H4 (cell line): ENCODE data around the gene DLX1. TPM values are rescaled to one million over a fixed set of nuclear protein-coding genes. Genes with fewer than 3 reads are reported as not detected.
A peak's percentile ranks its signal among the peaks of the same experiment; 100 is the strongest.

ENCODE experiments used
- DNase-seq: peaks from one replicate; pipeline ENCODE4 v3.0.0-alpha.2; 2015; ENCODE audit warnings: low spot score
- total RNA-seq: library from RNA; depleted of rRNA; stranded (reverse); fragments of >200 nt; shearing (Covaris generic); gene quantifications from 2 replicates; pipeline ENCODE4 v1.2.3, GENCODE V29; 2014

DLX1 gene
- total RNA-seq, 1 experiment from 2014 or later, result 8.4 TPM

DNA sequence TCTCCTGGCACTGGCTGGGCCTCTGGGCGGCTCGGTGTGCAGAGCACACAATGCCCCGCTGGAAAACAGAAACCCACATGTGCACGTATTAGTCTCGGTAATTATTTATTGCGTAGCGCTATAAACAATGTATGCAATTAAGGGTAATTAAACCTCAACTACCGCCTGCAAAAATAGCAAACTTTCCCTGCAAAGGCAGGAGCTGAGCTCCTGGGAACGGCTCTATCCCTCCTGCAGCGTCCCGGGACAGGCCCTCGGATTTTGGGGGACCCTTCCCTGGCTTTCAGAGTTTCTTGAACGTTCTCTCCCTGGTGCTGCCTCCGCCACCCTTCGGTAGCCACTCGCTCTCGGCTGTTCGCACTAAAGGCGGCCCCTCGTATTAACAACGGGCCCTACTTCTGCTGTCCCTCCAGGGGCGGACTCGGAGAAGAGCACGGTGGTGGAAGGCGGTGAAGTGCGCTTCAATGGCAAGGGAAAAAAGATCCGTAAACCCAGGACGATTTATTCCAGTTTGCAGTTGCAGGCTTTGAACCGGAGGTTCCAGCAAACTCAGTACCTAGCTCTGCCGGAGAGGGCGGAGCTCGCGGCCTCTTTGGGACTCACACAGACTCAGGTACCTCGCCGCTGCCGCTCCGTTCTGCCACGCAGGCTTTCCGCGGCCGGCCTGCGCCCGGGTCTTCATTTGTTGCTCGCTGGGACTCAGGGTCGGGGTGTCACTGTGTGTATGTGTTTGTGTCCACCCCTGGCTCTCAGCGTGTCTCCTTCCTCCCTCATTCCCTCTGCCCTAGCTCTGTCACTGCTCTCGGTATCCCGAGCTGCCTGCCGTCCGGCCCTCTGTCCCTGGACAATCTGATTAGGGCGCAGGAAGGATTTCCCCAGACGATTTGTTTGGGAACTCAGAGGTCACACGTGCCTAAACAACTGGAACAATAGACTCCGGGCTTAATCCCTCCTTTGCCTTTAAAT is 1.2 kb downstream of the DLX1 start:
- DNase-seq, result peak; percentile 30

DNA sequence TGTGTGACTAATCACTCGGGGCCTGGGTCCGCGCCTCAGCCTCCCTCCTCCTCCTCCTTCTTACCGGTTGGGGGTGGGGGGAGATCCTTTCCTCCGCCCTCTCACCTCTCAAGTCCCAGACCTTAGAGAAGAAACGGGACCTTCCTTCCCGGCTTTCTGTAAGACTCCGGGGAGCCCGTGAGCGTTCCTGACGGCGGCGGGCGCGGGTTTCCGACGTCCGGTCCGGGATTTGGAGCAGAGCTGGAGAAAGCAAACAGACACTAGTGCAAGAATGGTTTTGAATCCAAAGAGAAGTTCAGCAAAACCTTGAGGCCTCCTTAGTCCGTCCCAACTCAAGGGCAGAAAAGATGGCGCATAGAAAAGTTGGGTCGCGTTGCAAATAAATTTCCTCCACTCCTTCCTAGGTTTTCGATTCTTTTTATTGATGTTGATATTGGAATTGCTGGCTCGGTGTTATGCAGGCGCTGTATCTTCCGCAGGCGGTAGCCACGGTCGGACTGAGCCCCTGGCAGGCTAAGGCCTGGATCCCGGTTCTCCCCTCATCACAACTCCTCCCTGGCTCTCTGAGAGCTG is 2.0 kb downstream of the DLX1 start:
- no peak for DNase-seq

DNA sequence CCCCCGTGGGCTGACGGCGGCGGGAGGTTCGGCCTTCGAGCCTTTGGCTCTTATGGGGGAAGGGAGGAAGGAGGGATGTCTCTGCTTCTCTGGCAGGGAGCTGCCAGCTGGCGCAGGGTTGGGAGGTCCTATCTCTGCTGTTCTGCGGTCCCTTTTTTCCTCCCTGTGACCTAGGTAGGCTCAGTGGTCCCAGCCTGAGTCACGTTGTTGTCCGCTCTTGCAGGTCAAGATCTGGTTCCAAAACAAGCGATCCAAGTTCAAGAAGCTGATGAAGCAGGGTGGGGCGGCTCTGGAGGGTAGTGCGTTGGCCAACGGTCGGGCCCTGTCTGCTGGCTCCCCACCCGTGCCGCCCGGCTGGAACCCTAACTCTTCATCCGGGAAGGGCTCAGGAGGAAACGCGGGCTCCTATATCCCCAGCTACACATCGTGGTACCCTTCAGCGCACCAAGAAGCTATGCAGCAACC is 2.5 kb downstream of the DLX1 start:
- no peak for DNase-seq

GRCh38 chr2:172088245-172089004 is 3.1 kb downstream of the DLX1 start:
- DNase-seq, result no peak

GRCh38 chr2:172089005-172089504 is 3.7 kb downstream of the DLX1 start:
- no peak for DNase-seq

GRCh38 chr2:172089633-172090032 is 4.3 kb downstream of the DLX1 start:
- DNase-seq, result no peak

- DNase-seq, result no peak
Measured at GRCh38 chr2:172090044-172090961, 5.0 kb downstream of the DLX1 start.

DNA sequence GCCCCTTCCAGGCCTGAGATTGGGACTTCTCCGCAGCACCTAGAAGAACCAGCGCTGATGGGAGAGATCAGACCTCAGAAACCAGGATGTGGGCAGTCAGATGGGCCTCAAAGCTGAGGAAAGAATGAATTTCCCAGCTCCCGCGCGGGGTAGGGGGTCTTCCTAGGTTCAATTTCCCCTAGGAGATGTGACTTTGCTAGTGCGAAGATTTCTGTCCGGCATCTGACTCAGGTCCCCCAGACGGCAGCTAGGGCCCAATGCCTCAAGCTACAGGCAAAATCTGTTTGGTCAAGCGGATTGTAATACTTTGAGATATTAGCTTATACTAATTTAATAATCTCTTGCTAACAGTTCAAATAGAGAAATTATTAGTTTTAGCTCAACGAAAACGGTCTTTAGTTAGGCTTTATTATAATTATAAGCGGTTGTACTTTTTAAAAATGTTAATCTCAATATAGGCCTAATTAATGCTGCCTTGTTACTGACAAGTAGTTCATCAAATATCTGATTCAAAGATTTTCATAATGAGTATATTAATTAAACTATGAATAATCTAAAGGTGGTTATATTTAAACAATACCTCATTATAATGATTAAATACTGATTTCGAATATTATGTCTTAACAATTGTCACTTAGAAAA is 5.8 kb downstream of the DLX1 start:
- no peak for DNase-seq

GRCh38 chr2:172091761-172092566 is 6.7 kb downstream of the DLX1 start:
- no peak for DNase-seq

DNA sequence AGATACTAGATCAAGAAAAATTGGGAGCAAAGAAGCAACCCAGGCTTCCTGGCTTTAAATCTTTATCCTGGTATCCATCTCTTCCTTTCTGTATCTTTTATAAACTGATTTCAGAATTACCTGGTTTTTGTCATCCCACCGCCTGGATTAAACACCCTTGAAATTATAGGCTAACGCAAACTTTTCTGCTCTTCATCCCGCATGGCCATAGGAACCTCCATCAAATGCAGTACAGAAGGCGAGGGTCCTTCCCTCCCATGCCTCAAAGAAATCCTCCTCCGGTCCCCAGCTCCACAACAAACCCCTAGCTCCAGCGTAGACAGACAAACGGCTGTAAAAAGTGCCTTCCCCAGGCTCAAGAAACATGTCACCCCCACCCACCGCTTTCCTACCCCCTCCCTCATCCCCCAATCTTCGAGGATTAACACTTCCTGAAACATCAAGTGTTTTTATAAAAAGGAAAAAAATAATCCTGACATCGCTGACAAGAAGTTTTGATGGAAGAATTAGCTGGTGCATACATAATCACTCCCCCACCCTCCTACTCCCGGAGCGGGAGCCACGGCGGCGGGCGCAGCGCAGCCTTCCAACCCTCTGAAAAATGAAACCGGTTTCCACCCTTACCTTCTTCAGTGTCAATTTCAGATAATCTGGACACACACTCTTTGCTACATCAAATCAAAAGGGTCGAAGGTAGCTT is 7.6 kb downstream of the DLX1 start:
- DNase-seq, result no peak

DNA sequence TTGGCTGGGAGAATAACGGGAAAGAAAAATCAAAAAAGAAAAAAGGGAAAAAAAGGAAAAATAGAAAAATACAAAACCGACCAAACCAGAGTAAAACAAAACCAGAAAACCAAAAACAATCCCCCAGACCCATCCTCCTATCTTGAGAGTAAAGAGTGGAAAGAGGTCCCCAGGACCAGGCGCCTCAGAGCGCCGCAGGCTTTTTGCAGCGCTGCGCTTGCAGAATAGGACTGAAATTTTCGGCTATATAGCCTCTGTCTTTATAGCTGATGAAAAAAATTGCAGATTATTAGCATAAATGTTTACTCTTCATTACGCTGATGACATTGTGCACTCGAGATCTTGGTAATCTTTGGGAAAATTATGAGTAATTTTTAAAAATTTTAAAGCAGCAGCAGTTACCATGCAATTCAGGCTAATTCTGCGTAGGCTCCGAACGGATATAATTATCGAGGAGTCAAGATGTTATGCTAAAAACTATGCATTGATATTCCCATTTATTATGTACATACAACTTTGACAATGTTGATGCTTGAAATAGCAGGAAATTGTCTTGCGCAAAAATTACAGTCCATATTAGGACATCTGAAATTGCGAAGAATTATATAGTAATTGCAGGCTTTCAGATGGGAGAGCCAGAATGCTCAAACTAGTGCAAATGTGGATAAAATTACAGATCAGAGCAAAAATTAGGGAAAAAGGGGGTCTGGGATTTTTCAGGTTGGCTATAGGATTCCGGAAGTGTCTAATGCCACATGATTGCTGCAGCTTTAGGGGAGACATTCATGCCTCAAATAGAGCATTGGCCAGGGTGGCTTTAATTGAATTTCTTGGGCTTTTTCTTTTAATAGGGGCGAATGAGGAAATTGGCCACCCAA is 8.3 kb downstream of the DLX1 start:
- DNase-seq, result no peak

DNA sequence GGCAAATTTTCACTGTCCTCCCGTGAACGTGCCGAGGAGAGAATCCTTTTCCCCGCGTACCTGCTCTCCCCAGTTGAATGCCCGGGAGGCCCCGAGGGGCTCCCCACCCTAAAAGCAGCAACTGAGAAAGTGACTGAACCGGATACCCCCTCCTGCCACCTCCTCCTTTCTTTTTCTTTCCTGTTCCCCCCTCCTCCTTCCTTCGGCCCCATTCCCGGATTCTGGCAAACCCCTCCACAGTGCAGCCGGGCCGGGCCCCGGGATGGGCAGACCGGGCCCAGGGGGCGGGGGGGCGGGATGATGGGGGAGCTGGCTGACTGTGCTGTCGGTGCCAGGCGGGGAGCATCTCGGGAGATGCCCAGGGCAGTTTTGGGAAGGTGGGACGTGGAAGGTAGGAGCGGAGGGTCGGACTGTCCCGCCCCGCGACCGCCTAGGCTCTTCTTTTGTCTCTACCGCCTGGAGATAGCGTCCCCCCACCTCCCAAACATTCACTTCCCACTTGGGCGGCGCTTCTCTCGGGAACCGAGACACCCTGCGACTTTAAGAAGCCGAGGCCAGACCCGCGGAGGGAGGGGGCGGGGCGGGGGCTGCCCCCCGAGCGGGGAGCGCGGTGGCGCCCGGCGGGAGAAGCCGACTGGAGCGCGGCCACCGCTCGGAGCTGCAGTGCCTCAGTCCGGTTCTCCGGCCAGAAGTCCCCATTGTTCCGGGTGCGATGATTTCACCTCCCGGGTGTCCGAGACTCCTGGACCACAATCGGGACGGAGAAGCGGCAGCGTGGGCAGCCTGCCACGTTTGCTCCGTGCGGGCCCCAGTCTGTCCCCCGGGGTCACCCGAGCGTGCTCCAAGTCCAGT is 9.2 kb downstream of the DLX1 start:
- no peak for DNase-seq

DNA sequence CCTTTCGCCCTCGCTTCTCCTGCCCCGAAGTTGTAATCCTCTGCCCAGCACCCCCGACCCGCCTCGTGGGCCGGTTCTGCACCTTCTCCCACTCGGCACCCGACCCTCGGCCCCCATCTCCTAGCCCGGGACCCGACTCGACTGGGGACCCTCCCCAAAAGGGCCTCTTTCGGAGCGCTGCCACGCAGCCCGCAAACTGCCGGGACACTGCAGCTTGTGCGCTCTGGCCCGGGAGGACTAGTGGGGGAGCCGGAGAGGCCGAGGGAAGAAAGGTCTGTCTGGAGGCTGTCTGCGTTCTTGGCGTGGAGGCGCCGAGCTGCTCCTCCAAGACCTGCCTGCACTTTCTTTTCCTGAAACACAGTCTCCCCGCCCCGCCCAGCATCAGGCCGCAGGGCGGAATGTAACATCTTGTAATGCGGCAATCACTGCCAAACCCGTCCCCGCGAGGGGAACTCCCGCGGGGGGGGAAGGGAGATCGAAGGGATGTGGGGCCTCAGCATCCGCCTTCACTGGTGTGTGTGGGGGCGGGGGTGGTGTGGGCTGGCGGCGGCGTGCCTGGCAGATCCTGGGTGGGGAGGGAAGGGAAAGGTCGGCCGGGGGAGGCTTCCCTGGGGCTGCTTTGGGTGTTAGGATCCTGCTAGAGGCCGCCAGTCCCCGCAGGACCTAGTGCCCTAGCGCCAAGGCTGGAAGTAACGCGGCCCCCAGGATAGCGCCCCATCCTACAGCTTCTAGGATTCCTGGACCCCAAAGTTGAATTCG is 10.0 kb downstream of the DLX1 start:
- peak; percentile 87 for DNase-seq

GRCh38 chr2:172095905-172096625 is 10.8 kb downstream of the DLX1 start:
- peak; percentile 31 for DNase-seq
